Neural progenitor cell (in vitro differentiated cells): ENCODE measurements around the gene ADGRD1.

Experiments
- EZH2 ChIP-seq: fragments of 200-600 bp; sonication (generic); IDR thresholded peaks from 2 replicates; pipeline ENCODE4 v1.6.1; 2017; ENCODE audit warnings: antibody characterized with exemption, mild to moderate bottlenecking, moderate library complexity
- EZH2phosphoT487 ChIP-seq: fragments of 200-600 bp; sonication (generic); IDR thresholded peaks from 2 replicates; pipeline ENCODE4 v1.6.1; 2017; ENCODE audit warnings: antibody characterized with exemption
- TF ChIP-seq, protein P1 (sequence below): fragments of 200-600 bp; sonication (generic); IDR thresholded peaks from 2 replicates; pipeline ENCODE4 v1.5.1; 2017; ENCODE audit warnings: antibody characterized with exemption, mild to moderate bottlenecking

DNA sequence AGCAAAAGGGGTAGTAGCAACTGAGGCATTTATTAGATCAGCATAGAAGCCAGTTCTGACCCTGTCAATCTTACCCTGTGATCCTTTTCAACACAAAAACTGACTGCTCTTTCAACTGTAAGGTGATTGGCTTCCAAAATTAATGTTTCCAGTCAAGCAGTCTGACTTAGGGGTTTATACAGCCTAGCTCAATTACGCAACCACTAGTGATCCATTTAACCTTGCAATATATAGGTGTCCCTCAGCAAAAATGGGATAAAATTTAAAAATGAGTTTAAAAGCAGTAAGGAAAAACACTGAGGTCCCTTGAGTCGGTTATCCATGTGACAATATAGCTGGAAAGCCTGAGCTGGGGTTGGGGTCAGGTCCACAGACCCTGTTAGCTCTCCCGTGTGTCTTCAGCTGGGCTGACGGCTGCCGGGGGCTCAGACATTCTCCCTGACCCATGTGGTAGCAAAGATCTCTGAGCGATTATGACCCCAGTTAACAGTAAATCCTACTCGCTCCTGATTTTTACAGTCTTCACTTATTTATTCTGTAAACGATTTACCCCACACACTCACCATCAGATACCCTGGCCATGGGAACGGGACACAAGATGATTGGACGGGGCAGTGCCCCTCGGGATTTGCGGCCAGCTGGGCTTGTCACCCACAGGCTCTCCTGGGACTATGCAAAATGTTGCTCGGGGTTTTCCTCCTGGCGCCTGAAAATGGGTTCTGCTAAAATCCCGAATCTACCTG, 16.6 kb downstream of the ADGRD1 start:
- no peak for TF ChIP-seq EZH2phosphoT487
- no peak for TF ChIP-seq EZH2
- TF ChIP-seq, protein P1, sequence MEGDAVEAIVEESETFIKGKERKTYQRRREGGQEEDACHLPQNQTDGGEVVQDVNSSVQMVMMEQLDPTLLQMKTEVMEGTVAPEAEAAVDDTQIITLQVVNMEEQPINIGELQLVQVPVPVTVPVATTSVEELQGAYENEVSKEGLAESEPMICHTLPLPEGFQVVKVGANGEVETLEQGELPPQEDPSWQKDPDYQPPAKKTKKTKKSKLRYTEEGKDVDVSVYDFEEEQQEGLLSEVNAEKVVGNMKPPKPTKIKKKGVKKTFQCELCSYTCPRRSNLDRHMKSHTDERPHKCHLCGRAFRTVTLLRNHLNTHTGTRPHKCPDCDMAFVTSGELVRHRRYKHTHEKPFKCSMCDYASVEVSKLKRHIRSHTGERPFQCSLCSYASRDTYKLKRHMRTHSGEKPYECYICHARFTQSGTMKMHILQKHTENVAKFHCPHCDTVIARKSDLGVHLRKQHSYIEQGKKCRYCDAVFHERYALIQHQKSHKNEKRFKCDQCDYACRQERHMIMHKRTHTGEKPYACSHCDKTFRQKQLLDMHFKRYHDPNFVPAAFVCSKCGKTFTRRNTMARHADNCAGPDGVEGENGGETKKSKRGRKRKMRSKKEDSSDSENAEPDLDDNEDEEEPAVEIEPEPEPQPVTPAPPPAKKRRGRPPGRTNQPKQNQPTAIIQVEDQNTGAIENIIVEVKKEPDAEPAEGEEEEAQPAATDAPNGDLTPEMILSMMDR, result no peak
